ENCODE measurements around the gene MAB21L1. TPM values are rescaled to one million over a fixed set of nuclear protein-coding genes. Genes with fewer than 3 reads are reported as not detected.

The MAB21L1 gene
- total and polyA plus RNA-seq, 2 experiments from 2014 or later: 0.78 TPM; not detected in 1

DNA sequence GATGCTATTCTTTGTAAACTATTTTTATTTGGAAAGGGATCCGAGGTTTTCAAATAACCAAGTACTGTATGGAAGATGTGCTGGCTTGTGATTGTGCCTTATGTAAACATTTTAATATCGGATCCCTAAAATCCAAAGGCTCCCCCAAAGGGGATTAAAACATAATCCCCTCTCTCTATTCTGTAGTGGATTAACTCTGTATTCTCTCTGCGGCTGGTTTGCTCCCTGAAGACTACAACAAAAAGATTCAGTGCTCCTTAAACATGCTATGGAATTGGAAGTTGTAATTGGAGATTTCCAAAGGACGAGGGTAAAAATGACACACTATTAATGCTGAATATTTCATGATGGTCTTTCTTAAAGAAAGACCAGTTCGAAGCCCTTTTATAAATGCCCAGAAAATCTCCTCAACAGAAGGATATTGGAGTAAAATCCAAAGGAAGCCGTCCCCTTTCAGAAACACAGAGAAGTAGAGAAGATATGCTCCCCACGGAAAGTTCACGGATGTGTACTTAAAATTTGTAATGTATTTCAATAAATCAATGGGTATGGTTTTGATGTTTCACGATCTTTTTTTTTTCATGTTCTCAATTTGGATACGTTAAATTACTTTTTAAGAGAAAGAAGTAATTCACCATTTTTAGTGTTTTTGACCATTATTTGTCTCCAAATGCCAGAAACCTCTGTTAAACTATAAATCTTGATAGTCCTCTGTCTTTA is 6.5 kb downstream of the MAB21L1 start (continued):
- TF ChIP-seq, protein P1, sequence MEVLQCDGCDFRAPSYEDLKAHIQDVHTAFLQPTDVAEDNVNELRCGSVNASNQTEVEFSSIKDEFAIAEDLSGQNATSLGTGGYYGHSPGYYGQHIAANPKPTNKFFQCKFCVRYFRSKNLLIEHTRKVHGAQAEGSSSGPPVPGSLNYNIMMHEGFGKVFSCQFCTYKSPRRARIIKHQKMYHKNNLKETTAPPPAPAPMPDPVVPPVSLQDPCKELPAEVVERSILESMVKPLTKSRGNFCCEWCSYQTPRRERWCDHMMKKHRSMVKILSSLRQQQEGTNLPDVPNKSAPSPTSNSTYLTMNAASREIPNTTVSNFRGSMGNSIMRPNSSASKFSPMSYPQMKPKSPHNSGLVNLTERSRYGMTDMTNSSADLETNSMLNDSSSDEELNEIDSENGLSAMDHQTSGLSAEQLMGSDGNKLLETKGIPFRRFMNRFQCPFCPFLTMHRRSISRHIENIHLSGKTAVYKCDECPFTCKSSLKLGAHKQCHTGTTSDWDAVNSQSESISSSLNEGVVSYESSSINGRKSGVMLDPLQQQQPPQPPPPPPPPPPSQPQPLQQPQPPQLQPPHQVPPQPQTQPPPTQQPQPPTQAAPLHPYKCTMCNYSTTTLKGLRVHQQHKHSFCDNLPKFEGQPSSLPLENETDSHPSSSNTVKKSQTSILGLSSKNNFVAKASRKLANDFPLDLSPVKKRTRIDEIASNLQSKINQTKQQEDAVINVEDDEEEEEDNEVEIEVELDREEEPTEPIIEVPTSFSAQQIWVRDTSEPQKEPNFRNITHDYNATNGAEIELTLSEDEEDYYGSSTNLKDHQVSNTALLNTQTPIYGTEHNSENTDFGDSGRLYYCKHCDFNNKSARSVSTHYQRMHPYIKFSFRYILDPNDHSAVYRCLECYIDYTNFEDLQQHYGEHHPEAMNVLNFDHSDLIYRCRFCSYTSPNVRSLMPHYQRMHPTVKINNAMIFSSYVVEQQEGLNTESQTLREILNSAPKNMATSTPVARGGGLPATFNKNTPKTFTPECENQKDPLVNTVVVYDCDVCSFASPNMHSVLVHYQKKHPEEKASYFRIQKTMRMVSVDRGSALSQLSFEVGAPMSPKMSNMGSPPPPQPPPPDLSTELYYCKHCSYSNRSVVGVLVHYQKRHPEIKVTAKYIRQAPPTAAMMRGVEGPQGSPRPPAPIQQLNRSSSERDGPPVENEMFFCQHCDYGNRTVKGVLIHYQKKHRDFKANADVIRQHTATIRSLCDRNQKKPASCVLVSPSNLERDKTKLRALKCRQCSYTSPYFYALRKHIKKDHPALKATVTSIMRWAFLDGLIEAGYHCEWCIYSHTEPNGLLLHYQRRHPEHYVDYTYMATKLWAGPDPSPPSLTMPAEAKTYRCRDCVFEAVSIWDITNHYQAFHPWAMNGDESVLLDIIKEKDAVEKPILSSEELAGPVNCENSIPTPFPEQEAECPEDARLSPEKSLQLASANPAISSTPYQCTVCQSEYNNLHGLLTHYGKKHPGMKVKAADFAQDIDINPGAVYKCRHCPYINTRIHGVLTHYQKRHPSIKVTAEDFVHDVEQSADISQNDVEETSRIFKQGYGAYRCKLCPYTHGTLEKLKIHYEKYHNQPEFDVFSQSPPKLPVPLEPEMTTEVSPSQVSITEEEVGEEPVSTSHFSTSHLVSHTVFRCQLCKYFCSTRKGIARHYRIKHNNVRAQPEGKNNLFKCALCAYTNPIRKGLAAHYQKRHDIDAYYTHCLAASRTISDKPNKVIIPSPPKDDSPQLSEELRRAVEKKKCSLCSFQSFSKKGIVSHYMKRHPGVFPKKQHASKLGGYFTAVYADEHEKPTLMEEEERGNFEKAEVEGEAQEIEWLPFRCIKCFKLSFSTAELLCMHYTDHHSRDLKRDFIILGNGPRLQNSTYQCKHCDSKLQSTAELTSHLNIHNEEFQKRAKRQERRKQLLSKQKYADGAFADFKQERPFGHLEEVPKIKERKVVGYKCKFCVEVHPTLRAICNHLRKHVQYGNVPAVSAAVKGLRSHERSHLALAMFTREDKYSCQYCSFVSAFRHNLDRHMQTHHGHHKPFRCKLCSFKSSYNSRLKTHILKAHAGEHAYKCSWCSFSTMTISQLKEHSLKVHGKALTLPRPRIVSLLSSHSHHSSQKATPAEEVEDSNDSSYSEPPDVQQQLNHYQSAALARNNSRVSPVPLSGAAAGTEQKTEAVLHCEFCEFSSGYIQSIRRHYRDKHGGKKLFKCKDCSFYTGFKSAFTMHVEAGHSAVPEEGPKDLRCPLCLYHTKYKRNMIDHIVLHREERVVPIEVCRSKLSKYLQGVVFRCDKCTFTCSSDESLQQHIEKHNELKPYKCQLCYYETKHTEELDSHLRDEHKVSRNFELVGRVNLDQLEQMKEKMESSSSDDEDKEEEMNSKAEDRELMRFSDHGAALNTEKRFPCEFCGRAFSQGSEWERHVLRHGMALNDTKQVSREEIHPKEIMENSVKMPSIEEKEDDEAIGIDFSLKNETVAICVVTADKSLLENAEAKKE (CRISPR knock-in tag; IDR thresholded peaks at IDR 0.05): no peak
- TF ChIP-seq EZH2phosphoT487 (IDR thresholded peaks at IDR 0.05; ENCODE audit: unreplicated experiment) (no peak), JUNB (IDR thresholded peaks at IDR 0.05; ENCODE audit: unreplicated experiment) (no peak)

DNA sequence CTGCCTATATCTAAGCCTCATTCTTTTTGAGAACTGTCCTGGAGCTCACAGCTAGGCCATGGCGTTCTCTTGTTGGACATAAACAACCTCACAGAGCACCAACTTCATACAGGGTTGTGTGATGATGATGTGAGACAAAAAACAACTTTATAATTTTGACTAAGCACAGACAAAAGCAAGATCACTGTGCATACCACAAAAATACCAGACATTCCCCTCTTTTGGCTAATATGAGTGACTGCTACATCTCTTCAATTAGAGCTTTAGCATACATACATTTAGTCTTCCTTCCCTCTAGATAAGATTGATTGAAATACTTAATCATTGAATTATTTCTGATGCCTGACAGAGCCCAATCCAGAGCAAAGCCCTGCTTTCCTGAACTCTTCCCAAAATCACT is 8.3 kb downstream of the MAB21L1 start:
- Histone ChIP-seq H3F3A (replicated peaks; ENCODE audit: low read depth) (no peaks in the 10 kb centered on the region), H3K4me3 (no peak overlapping the region), H3K27ac (ENCODE audit: low read depth) (no peak overlapping the region), H3K36me3 (ENCODE audit: insufficient read depth) (no peaks in the 10 kb centered on the region), H3K9me2 (ENCODE audit: insufficient read depth) (no peaks in the 10 kb centered on the region), H3K79me2 (replicated peaks; ENCODE audit: insufficient read depth) (no peaks in the 10 kb centered on the region), H3K27me3 (ENCODE audit: insufficient read depth) (peaks cover 51% of the 10 kb centered on the region), H2AFZ (no peak overlapping the region), H4K20me1 (replicated peaks; ENCODE audit: insufficient read depth) (peaks cover 6% of the 10 kb centered on the region; the same call in 1 of the 2 replicates), H3K4me1 (ENCODE audit: insufficient read depth) (peaks cover 19% of the 10 kb centered on the region), H3K4me2 (no peak overlapping the region)
- DNase-seq (ENCODE audit: low spot score) (no peak), ATAC-seq (no peak)
- peaks cover 18% of the 10 kb centered on the region for H3K4me1 Mint-ChIP-seq
- H3K36me3 Mint-ChIP-seq (ENCODE audit: low read depth): no peaks in the 10 kb centered on the region
- peaks cover 35% of the 10 kb centered on the region for H3K27me3 Mint-ChIP-seq (ENCODE audit: insufficient read depth, low read depth, poor library complexity)
- no peak overlapping the region for H3K4me3 Mint-ChIP-seq
- H3K9me3 Mint-ChIP-seq: no peaks in the 10 kb centered on the region
- H3K27ac Mint-ChIP-seq: no peak overlapping the region
- TF ChIP-seq POLR2AphosphoS5 (IDR thresholded peaks at IDR 0.05; ENCODE audit: low read depth) (no peak), ZNF331 (CRISPR knock-in tag; IDR thresholded peaks at IDR 0.05; ENCODE audit: low read depth) (no peak), EZH2phosphoT487 (IDR thresholded peaks at IDR 0.05; ENCODE audit: unreplicated experiment) (no peak), ZNF114 (CRISPR knock-in tag; IDR thresholded peaks at IDR 0.05) (no peak), STAT1 (IDR thresholded peaks at IDR 0.05; ENCODE audit: unreplicated experiment) (no peak), NANOG (IDR thresholded peaks at IDR 0.05; ENCODE audit: borderline replicate concordance) (no peak)
- TF ChIP-seq, protein P2, sequence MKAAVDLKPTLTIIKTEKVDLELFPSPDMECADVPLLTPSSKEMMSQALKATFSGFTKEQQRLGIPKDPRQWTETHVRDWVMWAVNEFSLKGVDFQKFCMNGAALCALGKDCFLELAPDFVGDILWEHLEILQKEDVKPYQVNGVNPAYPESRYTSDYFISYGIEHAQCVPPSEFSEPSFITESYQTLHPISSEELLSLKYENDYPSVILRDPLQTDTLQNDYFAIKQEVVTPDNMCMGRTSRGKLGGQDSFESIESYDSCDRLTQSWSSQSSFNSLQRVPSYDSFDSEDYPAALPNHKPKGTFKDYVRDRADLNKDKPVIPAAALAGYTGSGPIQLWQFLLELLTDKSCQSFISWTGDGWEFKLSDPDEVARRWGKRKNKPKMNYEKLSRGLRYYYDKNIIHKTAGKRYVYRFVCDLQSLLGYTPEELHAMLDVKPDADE (IDR thresholded peaks at IDR 0.05): no peak
- TF ChIP-seq, protein P3, sequence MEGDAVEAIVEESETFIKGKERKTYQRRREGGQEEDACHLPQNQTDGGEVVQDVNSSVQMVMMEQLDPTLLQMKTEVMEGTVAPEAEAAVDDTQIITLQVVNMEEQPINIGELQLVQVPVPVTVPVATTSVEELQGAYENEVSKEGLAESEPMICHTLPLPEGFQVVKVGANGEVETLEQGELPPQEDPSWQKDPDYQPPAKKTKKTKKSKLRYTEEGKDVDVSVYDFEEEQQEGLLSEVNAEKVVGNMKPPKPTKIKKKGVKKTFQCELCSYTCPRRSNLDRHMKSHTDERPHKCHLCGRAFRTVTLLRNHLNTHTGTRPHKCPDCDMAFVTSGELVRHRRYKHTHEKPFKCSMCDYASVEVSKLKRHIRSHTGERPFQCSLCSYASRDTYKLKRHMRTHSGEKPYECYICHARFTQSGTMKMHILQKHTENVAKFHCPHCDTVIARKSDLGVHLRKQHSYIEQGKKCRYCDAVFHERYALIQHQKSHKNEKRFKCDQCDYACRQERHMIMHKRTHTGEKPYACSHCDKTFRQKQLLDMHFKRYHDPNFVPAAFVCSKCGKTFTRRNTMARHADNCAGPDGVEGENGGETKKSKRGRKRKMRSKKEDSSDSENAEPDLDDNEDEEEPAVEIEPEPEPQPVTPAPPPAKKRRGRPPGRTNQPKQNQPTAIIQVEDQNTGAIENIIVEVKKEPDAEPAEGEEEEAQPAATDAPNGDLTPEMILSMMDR (conservative IDR thresholded peaks at IDR 0.05; ENCODE audit: low read depth in 2 of 2): no peak

All from GM23338 (cell line).